Measurements from ENCODE around the gene USP17L12.
"Not testable (repeated sequence)": the region's sequence is repeated elsewhere in the genome, so short reads cannot be mapped to it uniquely, and the experiment has no call there.

The USP17L12 gene

GRCh38 chr4:9219852-9220251 lies at the start of gene USP17L12:
TSS of gene USP17L12 (plus strand) at chr4:9220152. CDS start at chr4:9220152, 0 bp downstream.
- not testable (repeated sequence) for DNase-seq

- DNase-seq, result not testable (repeated sequence)
Measured at GRCh38 chr4:9210357-9210756, 9.6 kb upstream of the USP17L12 start, which contains the start of gene USP17L10. TSS of gene USP17L10 (plus strand) at chr4:9210657. CDS start at chr4:9210657, 0 bp downstream.

GRCh38 chr4:9214701-9215100 lies 5.3 kb upstream of the USP17L12 start:
- not testable (repeated sequence) for DNase-seq

- not testable (repeated sequence) for DNase-seq
Measured at GRCh38 chr4:9215105-9215504, 4.8 kb upstream of the USP17L12 start, which contains the start of gene USP17L11. TSS of gene USP17L11 (plus strand) at chr4:9215405. CDS start at chr4:9215405, 0 bp downstream.

GRCh38 chr4:9224596-9224995 lies 4.6 kb downstream of the USP17L12 start, which contains the start of gene USP17L13:
TSS of gene USP17L13 (plus strand) at chr4:9224896. CDS start at chr4:9224896, 0 bp downstream.
- not testable (repeated sequence) for DNase-seq

GRCh38 chr4:9230249-9230648 lies 10.3 kb downstream of the USP17L12 start:
- DNase-seq, result not testable (repeated sequence)

- not testable (repeated sequence) for DNase-seq
Measured at GRCh38 chr4:9234085-9234484, 14.1 kb downstream of the USP17L12 start, which contains the start of gene USP17L15. TSS of gene USP17L15 (plus strand) at chr4:9234385. CDS start at chr4:9234385, 0 bp downstream.

- DNase-seq, result not testable (repeated sequence)
Measured at GRCh38 chr4:9238461-9238860, 18.5 kb downstream of the USP17L12 start.

GRCh38 chr4:9243579-9243978 lies 23.6 kb downstream of the USP17L12 start, which contains the start of gene USP17L17:
TSS of gene USP17L17 (plus strand) at chr4:9243879. CDS start at chr4:9243879, 0 bp downstream.
- DNase-seq, result not testable (repeated sequence)

- DNase-seq, result not testable (repeated sequence)
Measured at GRCh38 chr4:9247953-9248680, 28.2 kb downstream of the USP17L12 start, which contains the start of gene USP17L18. TSS of gene USP17L18 (plus strand) at chr4:9248630. CDS start at chr4:9248630, 0 bp downstream.

- DNase-seq, result not testable (repeated sequence)
Measured at GRCh38 chr4:9253078-9253477, 33.1 kb downstream of the USP17L12 start, which contains the start of gene USP17L19. TSS of gene USP17L19 (plus strand) at chr4:9253378. CDS start at chr4:9253378, 0 bp downstream.

GRCh38 chr4:9257824-9258223 lies 37.9 kb downstream of the USP17L12 start, which contains the start of gene USP17L20:
TSS of gene USP17L20 (plus strand) at chr4:9258124. CDS start at chr4:9258124, 0 bp downstream.
- DNase-seq, result not testable (repeated sequence)

GRCh38 chr4:9262572-9262971 lies 42.6 kb downstream of the USP17L12 start, which contains the start of gene USP17L21:
TSS of gene USP17L21 (plus strand) at chr4:9262872. CDS start at chr4:9262872, 0 bp downstream.
- DNase-seq, result not testable (repeated sequence)

- DNase-seq, result not testable (repeated sequence)
Measured at GRCh38 chr4:9267319-9267718, 47.4 kb downstream of the USP17L12 start, which contains the start of gene USP17L22. TSS of gene USP17L22 (plus strand) at chr4:9267619. CDS start at chr4:9267619, 0 bp downstream.
